ENCODE results near the gene LBHD2. TPM values are rescaled to one million over a fixed set of nuclear protein-coding genes. Genes with fewer than 3 reads are reported as not detected.
A peak's percentile ranks its signal among the peaks of the same experiment; 100 is the strongest.

Gene LBHD2
- total RNA-seq, 1 donor from 2014 or later: not detected

DNA sequence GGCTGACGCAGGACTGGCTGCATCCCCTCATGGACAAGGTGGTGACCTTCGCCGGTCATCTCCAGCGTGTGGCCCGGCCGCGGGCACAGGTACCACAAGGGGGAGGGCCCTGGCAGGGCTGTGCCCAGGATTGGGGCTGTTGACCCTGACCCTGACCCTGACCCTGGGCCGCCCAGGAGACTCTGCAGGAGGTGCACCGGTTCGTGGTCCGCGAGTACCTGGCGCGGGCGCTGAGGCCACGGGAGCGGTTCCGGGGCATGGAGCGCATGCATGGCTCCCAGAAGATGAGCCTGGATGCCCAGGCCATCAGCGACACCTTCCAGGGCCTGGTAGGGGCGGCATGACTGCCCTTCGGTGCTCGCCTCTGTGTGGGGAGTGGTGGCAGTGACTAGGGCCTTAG lies 23.4 kb downstream of the LBHD2 start:
- H3K4me3 ChIP-seq: no peak overlapping the region
- TF ChIP-seq CTCF (IDR thresholded peaks at IDR 0.05): no peak
- no peak for DNase-seq (ENCODE audit: low spot score in 2 of 2)
- intact Hi-C loops (cut with DNase I): loop anchor here (10.0 kb wide), 1 partner anchor 413 kb away; no protein-coding TSS in a partner anchor
- no peaks in the 10 kb centered on the region for H3K36me3 ChIP-seq
- no peak overlapping the region for H3K27ac ChIP-seq
- H3K27me3 ChIP-seq: peaks cover 23% of the 10 kb centered on the region
- no peaks in the 10 kb centered on the region for H3K9me3 ChIP-seq
- peaks cover 3 to 24% of the 10 kb centered on the region in 2 donors for H3K4me1 ChIP-seq

GRCh38 chr14:103107941-103108748 lies 24.1 kb downstream of the LBHD2 start:
- Histone ChIP-seq H3K9me3 (no peaks in the 10 kb centered on the region), H3K4me1 (peaks cover 3 to 22% of the 10 kb centered on the region in 2 donors), H3K27me3 (peaks cover 16% of the 10 kb centered on the region), H3K36me3 (no peaks in the 10 kb centered on the region), H3K4me3 (no peak overlapping the region), H3K27ac (no peak overlapping the region)
- DNase-seq (ENCODE audit: low spot score in 2 of 2): no peak
- no peak for TF ChIP-seq CTCF (IDR thresholded peaks at IDR 0.05)
- intact Hi-C loops (cut with DNase I): loop anchor here (10.0 kb wide), 1 partner anchor 413 kb away; no protein-coding TSS in a partner anchor

DNA sequence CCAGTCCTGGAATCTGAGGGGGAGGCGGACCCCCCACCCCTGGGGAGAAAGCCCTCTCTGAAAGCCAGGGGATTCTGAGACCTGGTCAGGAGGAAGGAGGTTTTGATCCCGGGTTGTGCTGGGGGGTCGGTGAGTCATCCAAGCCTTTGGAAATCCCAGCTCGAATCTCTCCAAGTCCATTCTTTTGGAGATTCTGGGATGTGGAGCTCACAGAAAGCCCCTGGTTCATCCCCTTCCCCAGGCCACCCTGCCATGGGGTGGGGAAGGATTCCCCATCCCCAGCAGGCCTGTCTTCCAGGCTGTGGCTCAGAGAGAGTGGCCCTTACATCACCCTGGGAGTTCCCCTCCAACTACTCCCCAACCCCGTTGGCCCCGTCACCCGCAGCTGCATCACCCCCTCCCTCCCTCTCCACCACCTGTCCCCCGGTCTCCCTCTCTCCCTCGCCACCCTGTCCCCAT lies 24.8 kb downstream of the LBHD2 start:
- DNase-seq (ENCODE audit: low spot score in 2 of 2): no peak
- Histone ChIP-seq H3K27ac (no peak overlapping the region), H3K27me3 (peaks cover 11% of the 10 kb centered on the region), H3K36me3 (no peaks in the 10 kb centered on the region), H3K4me3 (no peak overlapping the region), H3K9me3 (no peaks in the 10 kb centered on the region), H3K4me1 (peaks cover under 1 to 18% of the 10 kb centered on the region in 2 donors)
- intact Hi-C loops (cut with DNase I): loop anchor here (10.0 kb wide), 1 partner anchor 414 kb away; no protein-coding TSS in a partner anchor
- no peak for TF ChIP-seq CTCF (IDR thresholded peaks at IDR 0.05)

DNA sequence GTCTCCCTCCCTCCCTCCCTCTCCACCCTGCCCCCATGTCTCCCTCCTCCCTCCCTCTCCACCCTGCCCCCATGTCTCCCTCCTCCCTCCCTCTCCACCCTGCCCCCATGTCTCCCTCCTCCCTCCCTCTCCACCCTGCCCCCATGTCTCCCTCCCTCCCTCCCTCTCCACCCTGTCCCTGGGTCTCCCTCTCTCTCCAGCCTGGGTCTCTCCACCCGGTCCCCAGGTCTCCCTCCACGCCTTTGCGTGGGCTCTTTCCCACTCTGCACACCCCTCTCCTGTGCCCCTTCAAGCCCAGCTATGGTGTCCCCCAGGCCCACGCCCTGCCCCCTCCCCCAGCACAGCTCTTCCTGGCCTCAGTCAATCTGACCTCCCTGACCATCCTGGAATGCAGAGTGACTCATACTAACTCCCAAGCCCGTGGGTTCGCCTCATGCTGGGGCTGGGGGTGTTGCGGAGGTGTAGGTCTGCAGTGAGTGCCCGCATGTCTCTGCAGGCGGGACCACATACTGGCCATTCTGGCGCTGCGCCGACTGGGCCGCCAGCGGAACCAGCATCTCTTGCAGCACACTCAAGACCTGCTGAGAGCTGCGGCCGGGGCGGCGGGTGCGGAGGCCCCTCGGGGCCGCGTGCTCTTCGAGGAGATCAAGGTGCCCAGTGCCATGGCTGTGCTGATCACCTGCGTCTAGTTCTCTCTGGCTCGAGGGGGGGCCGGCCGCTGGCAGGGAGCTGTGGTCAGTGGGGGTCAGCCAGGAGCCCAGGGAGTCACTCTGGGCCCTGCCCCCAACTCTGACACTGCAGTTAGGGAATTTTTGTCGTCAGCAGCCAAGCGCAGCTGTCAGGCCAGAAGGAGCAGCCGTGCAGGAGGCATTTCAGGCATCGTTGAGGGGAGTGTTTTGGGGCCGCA lies 25.8 kb downstream of the LBHD2 start:
- DNase-seq (ENCODE audit: low spot score in 2 of 2): no peak
- intact Hi-C loops (cut with DNase I): loop anchor here (10.0 kb wide), 1 partner anchor 415 kb away; no protein-coding TSS in a partner anchor
- peaks cover under 1% of the 10 kb centered on the region for H3K27me3 ChIP-seq

More for the DNA sequence above, 25.8 kb downstream of the LBHD2 start:
- Histone ChIP-seq H3K27ac (peak overlapping the region in 1 of 2 donors; percentile 6), H3K4me3 (no peak overlapping the region), H3K9me3 (no peaks in the 10 kb centered on the region), H3K4me1 (peaks cover 0 to 14% of the 10 kb centered on the region in 2 donors), H3K36me3 (no peaks in the 10 kb centered on the region)
- no peak for TF ChIP-seq CTCF (IDR thresholded peaks at IDR 0.05)
